Neural cell (in vitro differentiated cells): Measurements from ENCODE around the gene DCDC2B. TPM values are rescaled to one million over a fixed set of nuclear protein-coding genes. Genes with fewer than 3 reads are reported as not detected.

Experiments
- H2AFZ ChIP-seq: fragments of 200-600, 300-800 bp; sonication (generic), shearing (Covaris generic); 2 replicates; pipeline ENCODE4 v1.6.0; 2014; ENCODE audit warnings: low read depth, mild to moderate bottlenecking, antibody characterized with exemption, low read length, moderate library complexity
- H3F3A ChIP-seq: fragments of 200-600 bp; shearing (Covaris generic); 2 replicates; pipeline ENCODE4 v1.6.1; 2016; ENCODE audit warnings: mild to moderate bottlenecking, moderate library complexity, mixed read lengths, antibody characterized with exemption, low read length; ENCODE audit not compliant: insufficient read depth, poor library complexity, severe bottlenecking
- H3K27ac ChIP-seq: fragments of 200-600, 300-800 bp; sonication (generic), shearing (Covaris generic); 2 replicates; pipeline ENCODE4 v1.5.1; 2014; ENCODE audit warnings: mild to moderate bottlenecking, low read length, moderate library complexity
- H3K27me3 ChIP-seq: fragments of 300-800, 200-600 bp; sonication (generic), shearing (Covaris generic); 2 replicates; pipeline ENCODE4 v1.6.0; 2014; ENCODE audit warnings: mild to moderate bottlenecking, low read depth, low read length, moderate library complexity; ENCODE audit not compliant: insufficient read depth
- H3K36me3 ChIP-seq: fragments of 300-800, 200-600 bp; sonication (generic), shearing (Covaris generic); 2 replicates; pipeline ENCODE4 v1.5.1; 2014; ENCODE audit warnings: mild to moderate bottlenecking, antibody characterized with exemption, low read length, moderate library complexity; ENCODE audit not compliant: insufficient read depth
- H3K4me2 ChIP-seq: fragments of 300-800, 200-600 bp; sonication (generic), shearing (Covaris generic); 2 replicates; pipeline ENCODE4 v1.6.0; 2014; ENCODE audit warnings: mild to moderate bottlenecking, low read length
- H3K4me3 ChIP-seq: fragments of 300-800, 200-600 bp; sonication (generic), shearing (Covaris generic); 2 replicates; pipeline ENCODE4 v1.5.1; 2014; ENCODE audit warnings: mild to moderate bottlenecking, low read length, moderate library complexity
- H3K79me2 ChIP-seq: fragments of 200-600 bp; shearing (Covaris generic); replicated peaks from 2 replicates; pipeline ENCODE4 v1.6.0; 2014; ENCODE audit warnings: mild to moderate bottlenecking, low read length, moderate library complexity; ENCODE audit not compliant: insufficient read depth
- H3K9ac ChIP-seq: fragments of 300-800, 200-600 bp; sonication (generic), shearing (Covaris generic); 2 replicates; pipeline ENCODE4 v1.6.1; 2016; ENCODE audit warnings: mild to moderate bottlenecking, low read length, mixed read lengths
- H3K9me2 ChIP-seq: fragments of 200-600 bp; shearing (Covaris generic); 2 replicates; pipeline ENCODE4 v1.6.1; 2016; ENCODE audit warnings: mild to moderate bottlenecking, low read length, mixed read lengths; ENCODE audit not compliant: insufficient read depth
- H3K9me3 ChIP-seq: fragments of 200-600, 300-800 bp; sonication (generic), shearing (Covaris generic); 2 replicates; pipeline ENCODE4 v1.6.1; 2016; ENCODE audit warnings: mild to moderate bottlenecking, mixed run types, low read length, moderate library complexity, mixed read lengths
- H4K20me1 ChIP-seq: fragments of 200-600 bp; shearing (Covaris generic); 2 replicates; pipeline ENCODE4 v1.6.1; 2016; ENCODE audit warnings: mild to moderate bottlenecking, mixed run types; ENCODE audit not compliant: insufficient read depth
- CTCF ChIP-seq: fragments of 450-650 bp; IDR thresholded peaks from 2 replicates; pipeline ENCODE4 v1.5.1; 2014; ENCODE audit warnings: antibody characterized with exemption, mild to moderate bottlenecking, moderate library complexity; ENCODE audit not compliant: poor library complexity, severe bottlenecking
- EP300 ChIP-seq: fragments of 450-650 bp; conservative IDR thresholded peaks from 2 replicates; pipeline ENCODE4 v1.6.1; 2014; ENCODE audit warnings: antibody characterized with exemption, mild to moderate bottlenecking, moderate library complexity; ENCODE audit not compliant: poor library complexity, severe bottlenecking
- EZH2 ChIP-seq: fragments of 200-600, 300-800 bp; shearing (Covaris generic), sonication (generic); IDR thresholded peaks from 2 replicates; pipeline ENCODE4 v1.6.1; 2014; ENCODE audit warnings: antibody characterized with exemption, low read length, borderline replicate concordance, mild to moderate bottlenecking; ENCODE audit not compliant: insufficient read depth, poor library complexity, severe bottlenecking
- MXI1 ChIP-seq: fragments of 450-650 bp; conservative IDR thresholded peaks from 2 replicates; pipeline ENCODE4 v1.6.1; 2014; ENCODE audit warnings: antibody characterized with exemption, mild to moderate bottlenecking; ENCODE audit not compliant: poor library complexity, severe bottlenecking
- POLR2AphosphoS5 ChIP-seq: IDR thresholded peaks from 2 replicates; pipeline ENCODE4 v1.6.1; 2012
- RAD21 ChIP-seq: fragments of 450-650 bp; conservative IDR thresholded peaks from 2 replicates; pipeline ENCODE4 v1.6.1; 2014; ENCODE audit warnings: antibody characterized with exemption, mild to moderate bottlenecking, moderate library complexity
- REST ChIP-seq: IDR thresholded peaks from 2 replicates; pipeline ENCODE4 v1.6.1; 2012; ENCODE audit warnings: borderline replicate concordance
- SMC3 ChIP-seq: fragments of 450-650 bp; conservative IDR thresholded peaks from 2 replicates; pipeline ENCODE4 v1.6.1; 2014; ENCODE audit warnings: antibody characterized with exemption, mild to moderate bottlenecking, moderate library complexity; ENCODE audit not compliant: poor library complexity
- TAF1 ChIP-seq: IDR thresholded peaks from 2 replicates; pipeline ENCODE4 v1.6.1; 2012; ENCODE audit warnings: low read depth
- polyA plus RNA-seq: library from polyadenylated mRNA; depleted of rRNA; stranded (reverse); fragments of >200 nt; gene quantifications from 2 replicates; pipeline ENCODE4 v1.2.3, GENCODE V29; 2014

Gene DCDC2B
- polyA plus RNA-seq, 1 donor from 2014 or later, result not detected

GRCh38 chr1:32250893-32251716 is 42.2 kb downstream of the DCDC2B start, which contains the start of gene LCK:
Gene LCK (plus strand): TSS chr1:32251265. CDS start chr1:32274330, 23,065 bp downstream.
- H3K79me2 ChIP-seq, result no peaks in the 10 kb centered on the region
- H3K36me3 ChIP-seq, result no peaks in the 10 kb centered on the region
- no peak within 1 kb of the TSS for H3K4me2 ChIP-seq
- no peak for TF ChIP-seq MXI1
- no peak for TF ChIP-seq POLR2AphosphoS5
- no peak for TF ChIP-seq EP300
- TF ChIP-seq SMC3, result no peak
- no peak for TF ChIP-seq EZH2
- no peak for TF ChIP-seq TAF1
- no peak for TF ChIP-seq RAD21
- no peak for TF ChIP-seq CTCF
- no peak for TF ChIP-seq REST
- no peak within 1 kb of the TSS for H3K27ac ChIP-seq
- H3K9ac ChIP-seq, result no peak within 1 kb of the TSS
- no peaks in the 10 kb centered on the region for H3K27me3 ChIP-seq
- no peak within 1 kb of the TSS for H3K4me3 ChIP-seq
- no peaks in the 10 kb centered on the region for H4K20me1 ChIP-seq
- no peaks in the 10 kb centered on the region for H3F3A ChIP-seq
- H2AFZ ChIP-seq, result no peak within 1 kb of the TSS
- no peaks in the 10 kb centered on the region for H3K9me3 ChIP-seq
- no peaks in the 10 kb centered on the region for H3K9me2 ChIP-seq

- Histone ChIP-seq H3K27ac (no peak overlapping the region), H3K79me2 (no peaks in the 10 kb centered on the region), H3K36me3 (no peaks in the 10 kb centered on the region), H2AFZ (no peak overlapping the region), H3K4me2 (no peak overlapping the region), H3K9ac (no peak overlapping the region), H3F3A (no peaks in the 10 kb centered on the region), H3K9me3 (no peaks in the 10 kb centered on the region), H4K20me1 (no peaks in the 10 kb centered on the region), H3K27me3 (no peaks in the 10 kb centered on the region), H3K4me3 (no peak overlapping the region), H3K9me2 (no peaks in the 10 kb centered on the region)
- TF ChIP-seq REST (no peak), TAF1 (no peak), EP300 (no peak), EZH2 (no peak), RAD21 (no peak), SMC3 (no peak), MXI1 (no peak), POLR2AphosphoS5 (no peak), CTCF (no peak)
These were observed 46.5 kb downstream of the DCDC2B start for GRCh38 chr1:32255072-32256071.
